Testis (tissue), 3 donors: ENCODE measurements around the gene PRCC. TPM values are rescaled to one million over a fixed set of nuclear protein-coding genes. Genes with fewer than 3 reads are reported as not detected.
A peak's percentile ranks its signal among the peaks of the same experiment; 100 is the strongest.

ENCODE experiments used
- DNase-seq: peaks from one replicate; pipeline ENCODE4 v3.0.0-alpha.2; 2019
- H3K27ac ChIP-seq, 2 donors: fragments of 200-600 bp; sonication (generic); one replicate each; pipeline ENCODE4 v1.5.1; 2019
- H3K27me3 ChIP-seq: fragments of 200-600 bp; sonication (generic); one replicate; pipeline ENCODE4 v1.5.1; 2019
- H3K36me3 ChIP-seq: fragments of 200-600 bp; sonication (generic); one replicate; pipeline ENCODE4 v1.5.1; 2017; ENCODE audit warnings: low read depth; ENCODE audit errors: missing control alignments
- H3K4me1 ChIP-seq: fragments of 200-600 bp; sonication (generic); one replicate; pipeline ENCODE4 v1.5.1; 2019
- H3K4me3 ChIP-seq, 2 donors: fragments of 200-600 bp; sonication (generic); one replicate each; pipeline ENCODE4 v1.5.1; 2017 to 2019
- H3K9me3 ChIP-seq: fragments of 200-600 bp; sonication (generic); one replicate; pipeline ENCODE4 v1.5.1; 2017
- POLR2A ChIP-seq: fragments of 450-650 bp; IDR thresholded peaks from one replicate; pipeline ENCODE4 v1.6.1; 2017; ENCODE audit warnings: antibody characterized with exemption, mild to moderate bottlenecking, moderate library complexity
- WGBS, 2 donors: methylation state at CpG; one replicate each; pipeline ENCODE4 v1.1.5; 2018; 5-methylcytosine and 5-hydroxymethylcytosine counted together
- intact Hi-C: fragments of 100-400 bp; cut with DNase I; formaldehyde crosslinking; loops from one replicate; pipeline ENCODE4 v1.15.1; 2023; ENCODE audit warnings: low total_unique reads
- polyA plus RNA-seq: library from polyadenylated mRNA; stranded (reverse); fragments of 350-450 nt; fragmentation: Illumina TruSeq; extraction: RNeasy Lipid Tissue Mini Kit (QIAGEN cat#74804); gene quantifications from one replicate; pipeline ENCODE4 v1.2.3, GENCODE V29; 2014; ENCODE audit warnings: low read depth, low replicate concordance; ENCODE audit not compliant: insufficient read depth
- total RNA-seq, 2 donors: library from RNA; depleted of rRNA; stranded (reverse); fragments of >200 nt; gene quantifications; one replicate each; pipeline ENCODE4 v1.2.3, GENCODE V29; 2016
- TF ChIP-seq, protein P1 (sequence below), 3 experiments: fragments of 450-650 bp in 2 of 3; fragments of 200-600 bp in 1 of 3; sonication (generic) in 1 of 3; IDR thresholded peaks; one replicate each; pipeline ENCODE4 v1.5.1; 2016 to 2019; ENCODE audit warnings: antibody characterized with exemption in 3 of 3, mild to moderate bottlenecking in 2 of 3, moderate library complexity in 1 of 3

The PRCC gene
- total and polyA plus RNA-seq, 3 donors from 2014 or later: 53.3 to 68.3 (median 62.0) TPM

DNA sequence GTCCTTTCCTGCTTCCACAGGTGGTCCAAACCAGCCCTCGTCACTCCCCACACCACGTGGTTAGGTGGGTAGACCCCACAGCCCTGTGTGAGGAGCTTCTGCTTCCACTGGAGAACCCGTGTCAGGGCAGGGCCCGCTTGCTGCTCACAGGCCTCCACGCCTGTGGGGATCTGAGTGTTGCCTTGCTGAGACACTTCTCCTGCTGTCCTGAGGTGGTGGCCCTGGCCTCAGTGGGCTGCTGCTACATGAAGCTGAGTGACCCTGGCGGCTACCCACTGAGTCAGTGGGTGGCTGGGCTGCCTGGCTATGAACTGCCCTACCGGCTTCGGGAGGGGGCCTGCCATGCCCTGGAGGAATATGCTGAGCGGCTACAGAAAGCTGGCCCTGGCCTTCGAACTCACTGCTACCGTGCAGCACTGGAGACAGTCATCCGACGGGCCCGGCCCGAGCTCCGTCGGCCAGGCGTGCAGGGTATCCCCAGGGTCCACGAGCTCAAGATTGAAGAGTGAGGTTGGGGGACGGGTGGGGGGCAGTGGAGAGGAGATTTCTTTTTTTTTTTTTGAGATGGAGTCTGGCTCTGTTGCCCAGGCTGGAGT lies 33.2 kb upstream of the PRCC start:
- Histone ChIP-seq H3K27me3 (no peaks in the 10 kb centered on the region), H3K36me3 (no peaks in the 10 kb centered on the region), H3K4me1 (peaks cover 7% of the 10 kb centered on the region), H3K27ac (no peak overlapping the region), H3K9me3 (no peaks in the 10 kb centered on the region), H3K4me3 (no peak overlapping the region)
- intact Hi-C loops: no loop called here
- TF ChIP-seq POLR2A: no peak
- TF ChIP-seq, protein P1, sequence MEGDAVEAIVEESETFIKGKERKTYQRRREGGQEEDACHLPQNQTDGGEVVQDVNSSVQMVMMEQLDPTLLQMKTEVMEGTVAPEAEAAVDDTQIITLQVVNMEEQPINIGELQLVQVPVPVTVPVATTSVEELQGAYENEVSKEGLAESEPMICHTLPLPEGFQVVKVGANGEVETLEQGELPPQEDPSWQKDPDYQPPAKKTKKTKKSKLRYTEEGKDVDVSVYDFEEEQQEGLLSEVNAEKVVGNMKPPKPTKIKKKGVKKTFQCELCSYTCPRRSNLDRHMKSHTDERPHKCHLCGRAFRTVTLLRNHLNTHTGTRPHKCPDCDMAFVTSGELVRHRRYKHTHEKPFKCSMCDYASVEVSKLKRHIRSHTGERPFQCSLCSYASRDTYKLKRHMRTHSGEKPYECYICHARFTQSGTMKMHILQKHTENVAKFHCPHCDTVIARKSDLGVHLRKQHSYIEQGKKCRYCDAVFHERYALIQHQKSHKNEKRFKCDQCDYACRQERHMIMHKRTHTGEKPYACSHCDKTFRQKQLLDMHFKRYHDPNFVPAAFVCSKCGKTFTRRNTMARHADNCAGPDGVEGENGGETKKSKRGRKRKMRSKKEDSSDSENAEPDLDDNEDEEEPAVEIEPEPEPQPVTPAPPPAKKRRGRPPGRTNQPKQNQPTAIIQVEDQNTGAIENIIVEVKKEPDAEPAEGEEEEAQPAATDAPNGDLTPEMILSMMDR (IDR thresholded peaks at IDR 0.05): no peak
- no peak for DNase-seq
- WGBS, 2 donors: 86 to 97% methylated on average over 12 to 20 of the region's 20 CpGs

DNA sequence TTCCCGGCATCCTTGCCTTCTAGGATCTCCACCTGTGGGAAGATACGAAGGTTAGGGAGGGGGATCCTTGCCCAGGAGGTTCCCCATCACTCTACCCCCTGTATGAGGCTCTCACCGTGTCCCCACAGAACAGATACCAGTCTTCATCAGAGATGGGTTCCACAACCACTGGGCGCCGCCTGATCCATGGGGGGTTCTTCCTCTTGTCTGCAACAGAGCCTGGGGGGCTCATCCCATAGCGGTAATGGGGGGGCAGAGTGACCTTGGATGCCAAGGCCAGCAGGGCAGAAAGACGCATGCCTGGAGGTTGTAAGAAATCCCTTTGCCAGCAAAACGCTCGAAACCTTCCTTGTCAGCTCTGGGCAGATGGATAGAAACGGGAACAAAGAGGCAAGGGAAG lies 28.9 kb upstream of the PRCC start:
- WGBS, 2 donors: 74 to 84% methylated on average over 8 to 10 of the region's 10 CpGs
- TF ChIP-seq POLR2A: no peak
- TF ChIP-seq, protein P1 (IDR thresholded peaks at IDR 0.05): no peak
- no peak overlapping the region for H3K27ac ChIP-seq
- no peak overlapping the region for H3K4me3 ChIP-seq
- H3K9me3 ChIP-seq: no peaks in the 10 kb centered on the region
- no peaks in the 10 kb centered on the region for H3K36me3 ChIP-seq
- intact Hi-C loops: no loop called here
- H3K27me3 ChIP-seq: no peaks in the 10 kb centered on the region
- DNase-seq: no peak
- peaks cover 10% of the 10 kb centered on the region for H3K4me1 ChIP-seq

DNA sequence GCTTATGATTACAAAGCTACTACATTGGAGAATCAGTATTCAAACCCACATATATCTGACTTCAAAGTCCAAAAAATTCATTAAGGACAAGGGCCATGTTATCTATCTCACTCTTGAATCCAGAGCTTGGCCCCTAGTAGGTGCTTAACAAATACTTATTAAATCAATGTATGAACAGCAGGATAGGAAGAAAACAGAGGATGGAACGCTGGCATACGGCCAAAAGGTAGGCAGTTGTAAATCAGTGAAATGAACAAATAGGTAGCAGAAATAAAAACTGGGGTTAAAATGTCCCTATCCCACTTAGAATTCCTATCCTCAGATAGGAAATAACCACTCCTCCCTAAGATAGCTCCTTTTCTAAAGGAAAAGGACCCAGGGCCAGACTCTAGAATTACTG lies 28.4 kb upstream of the PRCC start:
- TF ChIP-seq POLR2A: no peak
- TF ChIP-seq, protein P1 (IDR thresholded peaks at IDR 0.05): no peak
- Histone ChIP-seq H3K27me3 (no peaks in the 10 kb centered on the region), H3K27ac (no peak overlapping the region), H3K4me3 (no peak overlapping the region), H3K4me1 (peaks cover 10% of the 10 kb centered on the region), H3K9me3 (no peaks in the 10 kb centered on the region), H3K36me3 (no peaks in the 10 kb centered on the region)
- no peak for DNase-seq
- WGBS, 2 donors: 83 to 85% methylated on average over 2 of the region's 2 CpGs
- intact Hi-C loops: no loop called here

DNA sequence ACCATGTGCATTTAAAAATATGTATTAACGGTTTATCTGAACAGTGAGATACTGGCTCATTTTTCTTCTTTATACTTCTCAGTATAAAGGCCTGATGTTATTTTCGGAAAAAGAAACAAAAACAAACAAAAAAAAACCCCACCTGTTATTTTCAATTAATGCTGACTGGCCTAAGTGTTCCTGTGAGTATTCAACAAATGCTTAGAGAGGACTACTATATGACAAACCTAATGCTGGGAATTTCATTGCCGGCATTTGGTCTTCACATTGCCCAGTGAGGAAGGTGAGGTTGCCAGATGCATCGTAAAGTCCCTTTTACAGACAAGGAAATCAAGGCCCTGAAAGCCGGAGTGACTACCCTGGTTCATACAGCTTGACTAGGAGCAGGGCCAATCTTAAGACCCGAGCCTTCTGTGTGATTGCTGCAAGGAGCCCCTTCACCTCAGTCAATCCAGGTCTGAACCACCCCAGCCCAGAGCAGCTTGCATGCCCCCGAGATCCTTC lies 27.0 kb upstream of the PRCC start:
- Histone ChIP-seq H3K36me3 (no peaks in the 10 kb centered on the region), H3K4me3 (peak overlapping the region; percentile 55 to 89), H3K4me1 (peaks cover 10% of the 10 kb centered on the region), H3K9me3 (no peaks in the 10 kb centered on the region), H3K27ac (peak overlapping the region; percentile 32 to 37), H3K27me3 (no peaks in the 10 kb centered on the region)
- DNase-seq: no peak
- 8% methylated on average over 7 of the region's 7 CpGs for WGBS, 2 donors
- intact Hi-C loops: no loop called here
- TF ChIP-seq, protein P1 (IDR thresholded peaks at IDR 0.05): no peak
- no peak for TF ChIP-seq POLR2A
